ENCODE results near the gene PTF1A. TPM values are rescaled to one million over a fixed set of nuclear protein-coding genes. Genes with fewer than 3 reads are reported as not detected.

Gene PTF1A
- total RNA-seq, 1 experiment from 2014 or later = not detected

- TF ChIP-seq PRDM15 (CRISPR knock-in tag; IDR thresholded peaks at IDR 0.05) (no peak), FOXJ3 (CRISPR knock-in tag; IDR thresholded peaks at IDR 0.05; ENCODE audit: borderline replicate concordance) (no peak), SMAD3 (CRISPR knock-in tag; IDR thresholded peaks at IDR 0.05; ENCODE audit: borderline replicate concordance) (no peak; the same call in 1 of the 2 replicates), ZNF416 (CRISPR knock-in tag; IDR thresholded peaks at IDR 0.05) (no peak), PRRX2 (CRISPR knock-in tag; IDR thresholded peaks at IDR 0.05) (no peak), HMGA2 (CRISPR knock-in tag; IDR thresholded peaks at IDR 0.05) (no peak), HMGXB4 (CRISPR knock-in tag; IDR thresholded peaks at IDR 0.05) (0 out of 2 replicates have a peak, but pooled peaks have one; percentile 47), ESRRA (CRISPR knock-in tag; IDR thresholded peaks at IDR 0.05; ENCODE audit: borderline replicate concordance) (no peak), CTCF (IDR thresholded peaks at IDR 0.05) (no peak), JUN (CRISPR knock-in tag; IDR thresholded peaks at IDR 0.05) (no peak), ZNF423 (CRISPR knock-in tag; IDR thresholded peaks at IDR 0.05) (no peak)
- TF ChIP-seq, protein P1, sequence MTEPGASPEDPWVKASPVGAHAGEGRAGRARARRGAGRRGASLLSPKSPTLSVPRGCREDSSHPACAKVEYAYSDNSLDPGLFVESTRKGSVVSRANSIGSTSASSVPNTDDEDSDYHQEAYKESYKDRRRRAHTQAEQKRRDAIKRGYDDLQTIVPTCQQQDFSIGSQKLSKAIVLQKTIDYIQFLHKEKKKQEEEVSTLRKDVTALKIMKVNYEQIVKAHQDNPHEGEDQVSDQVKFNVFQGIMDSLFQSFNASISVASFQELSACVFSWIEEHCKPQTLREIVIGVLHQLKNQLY (CRISPR knock-in tag; IDR thresholded peaks at IDR 0.05) = no peak
Measured at GRCh38 chr10:23192712-23193434, 761 bp downstream of the PTF1A start (continued).

- ChIA-PET POLR2A (interaction anchor here (0.6 to 0.7 kb wide), 2 partner anchors 15 to 1373 kb away, joined by 3 to 4 read pairs; no protein-coding TSS in a partner anchor), CTCF (interaction anchor here (0.7 to 2.2 kb wide), 5 partner anchors 8 to 100 kb away, joined by 3 to 21 read pairs (median 7); no protein-coding TSS in a partner anchor)
- ATAC-seq = no peak
- Mint-ChIP-seq H3K36me3 (no peaks in the 10 kb centered on the region), H3K27ac (no peak overlapping the region), H3K9me3 (no peaks in the 10 kb centered on the region), H3K27me3 (ENCODE audit: low read depth) (peaks cover 98% of the 10 kb centered on the region), H3K4me1 (peaks cover 44% of the 10 kb centered on the region), H3K4me3 (peak overlapping the region; percentile 51)
- DNase-seq (ENCODE audit: low spot score) = no peak
- TF ChIP-seq, protein P2, sequence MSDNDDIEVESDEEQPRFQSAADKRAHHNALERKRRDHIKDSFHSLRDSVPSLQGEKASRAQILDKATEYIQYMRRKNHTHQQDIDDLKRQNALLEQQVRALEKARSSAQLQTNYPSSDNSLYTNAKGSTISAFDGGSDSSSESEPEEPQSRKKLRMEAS (CRISPR knock-in tag; IDR thresholded peaks at IDR 0.05) = no peak
- TF ChIP-seq ERG (CRISPR knock-in tag; IDR thresholded peaks at IDR 0.05) (no peak), OVOL2 (CRISPR knock-in tag; IDR thresholded peaks at IDR 0.05; ENCODE audit: borderline replicate concordance) (no peak), ZNF416 (CRISPR knock-in tag; IDR thresholded peaks at IDR 0.05) (no peak), AFF4 (CRISPR knock-in tag; IDR thresholded peaks at IDR 0.05; ENCODE audit: borderline replicate concordance) (no peak), EMX1 (CRISPR knock-in tag; IDR thresholded peaks at IDR 0.05) (no peak)
- TF ChIP-seq, protein P3, sequence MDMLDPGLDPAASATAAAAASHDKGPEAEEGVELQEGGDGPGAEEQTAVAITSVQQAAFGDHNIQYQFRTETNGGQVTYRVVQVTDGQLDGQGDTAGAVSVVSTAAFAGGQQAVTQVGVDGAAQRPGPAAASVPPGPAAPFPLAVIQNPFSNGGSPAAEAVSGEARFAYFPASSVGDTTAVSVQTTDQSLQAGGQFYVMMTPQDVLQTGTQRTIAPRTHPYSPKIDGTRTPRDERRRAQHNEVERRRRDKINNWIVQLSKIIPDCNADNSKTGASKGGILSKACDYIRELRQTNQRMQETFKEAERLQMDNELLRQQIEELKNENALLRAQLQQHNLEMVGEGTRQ (CRISPR knock-in tag; IDR thresholded peaks at IDR 0.05) = no peak
Measured at GRCh38 chr10:23193435-23194074, 1.4 kb downstream of the PTF1A start.

All from WTC11 (cell line).